ENCODE results near the gene TOPBP1. TPM values are rescaled to one million over a fixed set of nuclear protein-coding genes. Genes with fewer than 3 reads are reported as not detected.

Gene TOPBP1
- total and polyA plus RNA-seq, 2 experiments from 2014 or later: 8.0 to 29.0 TPM

DNA sequence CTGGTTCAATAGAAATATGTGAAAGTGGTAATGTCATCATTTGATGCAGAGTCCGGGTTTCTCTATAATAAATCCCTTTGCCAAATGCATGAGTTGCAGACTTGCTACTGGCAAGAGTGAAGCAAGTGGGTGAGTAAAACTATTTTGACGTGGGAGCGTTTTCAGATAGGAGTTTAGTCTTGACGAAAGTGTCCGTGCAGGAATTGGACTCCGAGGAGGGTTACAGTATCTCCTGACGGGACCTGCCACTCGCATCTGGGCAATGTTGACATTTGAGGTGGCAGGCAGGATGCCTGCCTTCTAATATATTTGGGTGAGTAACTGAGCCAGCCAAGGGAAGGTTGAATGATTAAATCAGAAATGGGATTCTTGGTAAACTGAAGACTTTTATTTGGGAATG, 72.2 kb downstream of the TOPBP1 start:
- H3K36me3 ChIP-seq (replicated peaks; ENCODE audit: insufficient read depth, low read depth): no peaks in the 10 kb centered on the region
- H3K4me1 ChIP-seq (ENCODE audit: insufficient read depth): no peaks in the 10 kb centered on the region
- no peaks in the 10 kb centered on the region for H3K9me3 ChIP-seq (ENCODE audit: low read depth)
- no peak overlapping the region for H3K27ac ChIP-seq
- DNase-seq (ENCODE audit: low spot score): no peak
- WGBS (ENCODE audit: low lambda C conversion rate, missing lambda C conversion rate): 93% methylated on average over 8 of the region's 8 CpGs
- H3K4me2 ChIP-seq: no peak overlapping the region
- no peak overlapping the region for H3K4me3 ChIP-seq
- peaks cover 8% of the 10 kb centered on the region for H3K79me2 ChIP-seq
- H4K20me1 ChIP-seq (ENCODE audit: insufficient read depth, poor library complexity, severe bottlenecking): peaks cover 23% of the 10 kb centered on the region
- H3K9me2 ChIP-seq (replicated peaks; ENCODE audit: insufficient read depth): no peaks in the 10 kb centered on the region
- TF ChIP-seq EZH2phosphoT487 (IDR thresholded peaks at IDR 0.05; ENCODE audit: low read depth, severe bottlenecking, unreplicated experiment) (no peak), EZH2 (IDR thresholded peaks at IDR 0.05; ENCODE audit: borderline replicate concordance) (no peak)
- TF ChIP-seq, protein P1, sequence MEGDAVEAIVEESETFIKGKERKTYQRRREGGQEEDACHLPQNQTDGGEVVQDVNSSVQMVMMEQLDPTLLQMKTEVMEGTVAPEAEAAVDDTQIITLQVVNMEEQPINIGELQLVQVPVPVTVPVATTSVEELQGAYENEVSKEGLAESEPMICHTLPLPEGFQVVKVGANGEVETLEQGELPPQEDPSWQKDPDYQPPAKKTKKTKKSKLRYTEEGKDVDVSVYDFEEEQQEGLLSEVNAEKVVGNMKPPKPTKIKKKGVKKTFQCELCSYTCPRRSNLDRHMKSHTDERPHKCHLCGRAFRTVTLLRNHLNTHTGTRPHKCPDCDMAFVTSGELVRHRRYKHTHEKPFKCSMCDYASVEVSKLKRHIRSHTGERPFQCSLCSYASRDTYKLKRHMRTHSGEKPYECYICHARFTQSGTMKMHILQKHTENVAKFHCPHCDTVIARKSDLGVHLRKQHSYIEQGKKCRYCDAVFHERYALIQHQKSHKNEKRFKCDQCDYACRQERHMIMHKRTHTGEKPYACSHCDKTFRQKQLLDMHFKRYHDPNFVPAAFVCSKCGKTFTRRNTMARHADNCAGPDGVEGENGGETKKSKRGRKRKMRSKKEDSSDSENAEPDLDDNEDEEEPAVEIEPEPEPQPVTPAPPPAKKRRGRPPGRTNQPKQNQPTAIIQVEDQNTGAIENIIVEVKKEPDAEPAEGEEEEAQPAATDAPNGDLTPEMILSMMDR (IDR thresholded peaks at IDR 0.05; ENCODE audit: poor library complexity): no peak
- H2AFZ ChIP-seq: no peak overlapping the region
- no peaks in the 10 kb centered on the region for H3K27me3 ChIP-seq

DNA sequence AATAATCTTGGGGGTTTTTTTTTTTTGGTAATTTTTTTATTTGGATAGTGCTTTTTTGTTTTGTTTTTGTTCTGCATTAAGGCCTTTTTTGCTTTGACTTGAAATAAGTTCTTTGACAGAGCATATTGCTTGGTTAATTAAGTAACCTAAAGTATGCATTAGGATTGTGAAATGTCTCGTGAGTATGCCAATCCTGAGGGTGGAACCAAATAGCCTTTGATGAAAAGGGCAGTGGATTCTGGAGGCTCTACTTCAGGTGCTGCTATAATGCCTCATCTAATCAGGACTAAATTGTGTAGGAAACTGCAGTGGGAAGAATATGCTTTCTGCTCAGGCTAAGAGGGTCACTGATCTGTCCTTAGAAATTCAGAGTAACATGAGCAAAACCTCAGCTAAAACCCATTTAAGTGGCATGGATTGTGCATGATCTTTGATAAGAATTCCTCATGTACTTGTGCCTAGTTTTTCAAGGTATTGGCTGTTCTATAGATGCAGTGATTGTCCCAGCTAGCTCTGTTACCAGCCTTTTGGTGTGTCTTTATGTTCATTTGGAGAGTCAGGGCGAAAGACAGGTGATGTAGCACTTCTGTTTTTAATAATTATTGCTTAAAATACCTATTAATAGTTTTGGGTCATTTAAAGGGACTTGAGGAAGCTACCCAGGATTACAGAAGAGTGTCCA, 72.8 kb downstream of the TOPBP1 start:
- H3K4me2 ChIP-seq: no peak overlapping the region
- peaks cover 13% of the 10 kb centered on the region for H3K79me2 ChIP-seq
- no peak overlapping the region for H3K4me3 ChIP-seq
- no peaks in the 10 kb centered on the region for H3K27me3 ChIP-seq
- no peaks in the 10 kb centered on the region for H3K36me3 ChIP-seq (replicated peaks; ENCODE audit: insufficient read depth, low read depth)
- no peaks in the 10 kb centered on the region for H3K4me1 ChIP-seq (ENCODE audit: insufficient read depth)
- no peak overlapping the region for H2AFZ ChIP-seq
- no peak overlapping the region for H3K27ac ChIP-seq
- WGBS (ENCODE audit: low lambda C conversion rate, missing lambda C conversion rate): 89% methylated on average over 2 of the region's 2 CpGs
- no peak for DNase-seq (ENCODE audit: low spot score)
- no peak for TF ChIP-seq EZH2 (IDR thresholded peaks at IDR 0.05; ENCODE audit: borderline replicate concordance)
- TF ChIP-seq, protein P1 (IDR thresholded peaks at IDR 0.05; ENCODE audit: poor library complexity): no peak
- TF ChIP-seq EZH2phosphoT487 (IDR thresholded peaks at IDR 0.05; ENCODE audit: low read depth, severe bottlenecking, unreplicated experiment): no peak
- peaks cover 29% of the 10 kb centered on the region for H4K20me1 ChIP-seq (ENCODE audit: insufficient read depth, poor library complexity, severe bottlenecking)
- no peaks in the 10 kb centered on the region for H3K9me2 ChIP-seq (replicated peaks; ENCODE audit: insufficient read depth)
- H3K9me3 ChIP-seq (ENCODE audit: low read depth): no peaks in the 10 kb centered on the region

GRCh38 chr3:133588035-133588434, 73.7 kb downstream of the TOPBP1 start:
- no peaks in the 10 kb centered on the region for H3K9me3 ChIP-seq (ENCODE audit: low read depth)
- peaks cover 38% of the 10 kb centered on the region for H4K20me1 ChIP-seq (ENCODE audit: insufficient read depth, poor library complexity, severe bottlenecking)
- no peak for DNase-seq (ENCODE audit: low spot score)
- no peak overlapping the region for H3K4me2 ChIP-seq
- H2AFZ ChIP-seq: no peak overlapping the region
- peaks cover 4% of the 10 kb centered on the region for H3K36me3 ChIP-seq (replicated peaks; ENCODE audit: insufficient read depth, low read depth)
- no peaks in the 10 kb centered on the region for H3K4me1 ChIP-seq (ENCODE audit: insufficient read depth)
- H3K27me3 ChIP-seq: no peaks in the 10 kb centered on the region
- TF ChIP-seq, protein P1 (IDR thresholded peaks at IDR 0.05; ENCODE audit: poor library complexity): no peak
- TF ChIP-seq EZH2phosphoT487 (IDR thresholded peaks at IDR 0.05; ENCODE audit: low read depth, severe bottlenecking, unreplicated experiment) (no peak), EZH2 (IDR thresholded peaks at IDR 0.05; ENCODE audit: borderline replicate concordance) (no peak)
- no peak overlapping the region for H3K4me3 ChIP-seq
- H3K9me2 ChIP-seq (replicated peaks; ENCODE audit: insufficient read depth): no peaks in the 10 kb centered on the region
- H3K27ac ChIP-seq: no peak overlapping the region
- 97% methylated on average over 4 of the region's 4 CpGs for WGBS (ENCODE audit: low lambda C conversion rate, missing lambda C conversion rate)
- peaks cover 21% of the 10 kb centered on the region for H3K79me2 ChIP-seq
